ENCODE results near the gene KIF26B.

KIF26B gene

DNA sequence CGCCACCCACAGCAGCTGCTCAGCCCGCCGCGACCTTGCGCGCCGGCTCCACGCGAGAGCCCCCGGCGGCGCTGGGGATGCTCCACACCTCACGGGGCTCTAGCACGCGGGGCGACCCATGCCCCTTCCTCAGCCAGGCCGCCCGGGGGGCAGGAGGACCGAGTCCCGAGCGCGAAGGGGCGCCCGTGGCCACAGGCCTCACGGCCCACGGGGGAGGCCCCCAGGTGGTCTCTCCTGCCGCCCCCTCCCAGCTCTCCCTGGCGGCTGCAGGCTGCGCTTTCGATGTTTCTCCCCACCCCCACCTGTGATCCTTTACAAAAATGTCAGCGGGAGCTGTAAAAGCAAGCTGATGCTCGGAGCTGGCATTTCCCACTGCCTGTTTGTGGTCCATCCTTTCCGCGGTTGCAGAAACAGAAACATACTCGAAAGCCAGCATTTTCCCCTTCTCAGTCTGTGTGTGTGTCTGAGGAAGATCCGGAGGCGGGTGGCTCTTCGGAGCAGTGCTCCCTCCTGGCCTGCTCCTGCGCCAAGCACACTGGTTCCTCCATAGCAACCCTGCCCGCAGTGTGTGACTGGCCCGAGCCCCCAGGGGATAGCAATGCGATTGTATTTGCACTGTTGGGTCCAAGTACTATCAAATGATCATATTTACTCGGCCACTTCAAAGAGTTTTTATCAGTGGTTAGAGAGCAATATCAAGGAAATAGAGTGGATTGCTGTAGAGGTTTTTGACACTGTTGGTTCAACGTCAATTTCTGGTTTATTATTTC, 2.1 kb downstream of the KIF26B start:
- peak overlapping the region; percentile 95 for H3K4me3 ChIP-seq (ENCODE audit: control insufficient read depth, low read depth, low read length)
- no peak for DNase-seq (ENCODE audit: low read depth)
- TF ChIP-seq, protein P1, sequence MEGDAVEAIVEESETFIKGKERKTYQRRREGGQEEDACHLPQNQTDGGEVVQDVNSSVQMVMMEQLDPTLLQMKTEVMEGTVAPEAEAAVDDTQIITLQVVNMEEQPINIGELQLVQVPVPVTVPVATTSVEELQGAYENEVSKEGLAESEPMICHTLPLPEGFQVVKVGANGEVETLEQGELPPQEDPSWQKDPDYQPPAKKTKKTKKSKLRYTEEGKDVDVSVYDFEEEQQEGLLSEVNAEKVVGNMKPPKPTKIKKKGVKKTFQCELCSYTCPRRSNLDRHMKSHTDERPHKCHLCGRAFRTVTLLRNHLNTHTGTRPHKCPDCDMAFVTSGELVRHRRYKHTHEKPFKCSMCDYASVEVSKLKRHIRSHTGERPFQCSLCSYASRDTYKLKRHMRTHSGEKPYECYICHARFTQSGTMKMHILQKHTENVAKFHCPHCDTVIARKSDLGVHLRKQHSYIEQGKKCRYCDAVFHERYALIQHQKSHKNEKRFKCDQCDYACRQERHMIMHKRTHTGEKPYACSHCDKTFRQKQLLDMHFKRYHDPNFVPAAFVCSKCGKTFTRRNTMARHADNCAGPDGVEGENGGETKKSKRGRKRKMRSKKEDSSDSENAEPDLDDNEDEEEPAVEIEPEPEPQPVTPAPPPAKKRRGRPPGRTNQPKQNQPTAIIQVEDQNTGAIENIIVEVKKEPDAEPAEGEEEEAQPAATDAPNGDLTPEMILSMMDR (IDR thresholded peaks at IDR 0.05; ENCODE audit: control insufficient read depth, insufficient read depth, low read depth, low read length, missing control alignments): no peak

DNA sequence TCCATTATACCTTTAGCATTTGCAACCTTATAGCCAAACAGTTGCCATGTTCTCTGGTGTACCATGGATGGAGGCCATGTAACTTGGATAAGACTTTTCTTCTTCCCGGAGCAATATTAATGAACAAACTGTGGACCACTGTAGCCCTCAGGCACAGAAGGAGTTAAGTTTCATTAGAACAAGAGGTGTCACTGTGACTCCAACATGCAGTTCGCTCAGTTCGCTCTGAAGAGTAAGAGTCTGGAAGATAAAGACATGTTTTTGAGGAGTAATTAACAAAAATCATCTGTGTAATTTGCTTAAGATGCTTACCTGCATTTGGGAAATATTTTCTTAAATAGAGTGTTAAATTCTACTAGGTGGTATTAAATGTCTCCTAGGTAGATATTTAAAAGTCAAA, 4.1 kb downstream of the KIF26B start:
- no peak for DNase-seq (ENCODE audit: low read depth)
- H3K4me3 ChIP-seq (ENCODE audit: control insufficient read depth, low read depth, low read length): no peak overlapping the region
- TF ChIP-seq, protein P1 (IDR thresholded peaks at IDR 0.05; ENCODE audit: control insufficient read depth, insufficient read depth, low read depth, low read length, missing control alignments): no peak

DNA sequence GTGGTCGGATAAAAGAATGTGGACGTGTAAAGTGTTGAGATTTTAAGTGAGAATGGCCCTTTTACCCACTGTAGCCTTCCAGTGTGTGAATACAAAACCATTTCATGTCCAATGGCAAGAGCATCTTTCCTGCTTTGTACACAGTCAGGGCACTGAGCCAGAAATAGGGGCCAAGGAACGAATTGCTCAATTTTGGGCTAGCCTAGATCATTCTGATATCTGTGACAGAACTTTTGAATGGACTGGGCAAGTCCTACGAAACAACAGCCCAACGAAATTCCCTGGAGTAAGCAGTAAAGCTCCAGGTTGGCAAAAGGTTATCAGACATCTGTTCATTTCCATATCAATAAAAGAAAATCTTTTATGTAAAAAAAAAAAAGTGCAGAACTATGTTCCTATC, 5.5 kb downstream of the KIF26B start:
- TF ChIP-seq, protein P1 (IDR thresholded peaks at IDR 0.05; ENCODE audit: control insufficient read depth, insufficient read depth, low read depth, low read length, missing control alignments): no peak
- no peak for DNase-seq (ENCODE audit: low read depth)

DNA sequence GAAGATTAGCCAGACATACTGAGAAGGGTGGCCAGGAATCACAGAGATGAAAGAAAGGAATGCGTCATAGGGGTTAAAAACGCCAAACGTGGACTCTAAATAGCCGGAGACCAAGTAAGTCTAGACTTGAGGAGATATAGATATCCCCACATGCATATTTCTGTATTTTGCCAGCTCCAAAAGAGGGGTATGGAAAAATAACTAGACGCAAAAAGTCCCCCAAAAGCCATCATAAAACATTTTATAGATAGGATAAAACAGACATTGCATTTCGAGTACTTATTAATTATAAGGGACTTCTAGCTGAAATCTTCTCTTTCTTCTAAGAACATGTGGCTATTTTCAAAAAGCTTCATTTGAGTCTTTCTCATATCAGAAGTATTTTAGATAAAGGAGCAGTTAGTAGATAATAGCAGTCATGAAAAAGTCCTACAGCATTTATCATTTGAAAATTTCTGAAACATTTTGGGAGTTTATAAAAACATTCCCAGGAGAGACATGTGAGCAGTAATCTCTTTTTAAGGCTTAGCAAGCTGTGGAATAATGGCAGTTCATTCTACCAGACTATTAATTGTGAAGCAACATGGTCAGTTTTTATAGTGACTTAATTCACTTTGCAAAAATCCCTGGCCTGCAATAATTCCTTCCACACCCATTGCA, 6.1 kb downstream of the KIF26B start:
- TF ChIP-seq, protein P1 (IDR thresholded peaks at IDR 0.05; ENCODE audit: control insufficient read depth, insufficient read depth, low read depth, low read length, missing control alignments): no peak

More for the DNA sequence above, 5.5 kb downstream of the KIF26B start:
- H3K4me3 ChIP-seq (ENCODE audit: control insufficient read depth, low read depth, low read length): no peak overlapping the region

DNA sequence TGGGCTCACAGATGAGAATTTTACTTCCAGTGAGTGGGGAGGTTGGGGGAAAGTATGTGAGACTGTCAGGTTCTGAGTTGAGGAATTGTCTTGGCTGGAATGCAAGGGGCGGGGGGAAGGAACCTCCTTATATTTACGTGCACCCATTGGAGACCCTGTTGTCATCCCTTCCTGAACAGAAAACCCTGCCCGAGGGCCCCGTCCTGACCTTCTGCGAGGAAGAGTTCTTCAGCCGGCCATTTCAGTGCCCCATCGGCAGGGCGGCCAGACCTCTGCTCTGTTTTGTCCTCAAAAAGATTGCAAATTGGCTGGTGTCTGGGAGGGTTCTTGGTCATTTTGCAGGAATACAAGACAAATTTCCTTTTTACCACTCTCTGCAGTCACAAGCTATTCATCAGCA, 7.1 kb downstream of the KIF26B start:
- DNase-seq (ENCODE audit: low read depth): no peak
- TF ChIP-seq, protein P1 (IDR thresholded peaks at IDR 0.05; ENCODE audit: control insufficient read depth, insufficient read depth, low read depth, low read length, missing control alignments): no peak

More for the DNA sequence above, 6.1 kb downstream of the KIF26B start:
- no peak overlapping the region for H3K4me3 ChIP-seq (ENCODE audit: control insufficient read depth, low read depth, low read length)
- DNase-seq (ENCODE audit: low read depth): no peak

DNA sequence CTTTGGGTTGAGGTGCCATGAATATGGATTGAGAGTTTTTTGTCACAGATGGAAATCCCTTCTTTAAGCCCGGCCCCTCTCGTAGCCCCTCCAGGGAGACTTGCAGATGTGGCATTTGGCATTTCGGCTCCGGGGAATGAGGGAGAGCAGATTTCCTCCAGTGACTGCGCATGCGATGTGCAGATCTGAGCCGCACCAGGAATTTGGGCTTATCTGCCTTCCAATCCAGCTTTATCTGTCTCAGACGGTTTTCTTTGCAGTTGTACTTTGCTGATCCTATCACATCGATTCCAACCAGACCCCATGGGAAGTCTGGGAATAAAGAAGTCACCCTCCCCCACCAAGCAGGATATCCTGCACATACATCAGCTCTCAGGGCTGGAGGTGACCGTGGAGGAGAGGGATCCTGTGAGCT, 11.7 kb downstream of the KIF26B start:
- no peak for DNase-seq (ENCODE audit: low read depth)
- no peak overlapping the region for H3K4me3 ChIP-seq (ENCODE audit: control insufficient read depth, low read depth, low read length)
- TF ChIP-seq, protein P1 (IDR thresholded peaks at IDR 0.05; ENCODE audit: control insufficient read depth, insufficient read depth, low read depth, low read length, missing control alignments): no peak

More for the DNA sequence above, 7.1 kb downstream of the KIF26B start:
- H3K4me3 ChIP-seq (ENCODE audit: control insufficient read depth, low read depth, low read length): no peak overlapping the region

Measured in AG09309 (cell line).